GM21717 (cell line): ENCODE data around the gene ZNF546.
"Not testable (repeated sequence)": the region's sequence is repeated elsewhere in the genome, so short reads cannot be mapped to it uniquely, and the experiment has no call there.

Experiments used
- ATAC-seq: cut with Tn5 transposase; IDR thresholded peaks from one replicate; pipeline ENCODE4 v1.9.1; 2021; ENCODE audit warnings: mild to moderate bottlenecking, moderate library complexity; ENCODE audit not compliant: unreplicated experiment

The ZNF546 gene

DNA sequence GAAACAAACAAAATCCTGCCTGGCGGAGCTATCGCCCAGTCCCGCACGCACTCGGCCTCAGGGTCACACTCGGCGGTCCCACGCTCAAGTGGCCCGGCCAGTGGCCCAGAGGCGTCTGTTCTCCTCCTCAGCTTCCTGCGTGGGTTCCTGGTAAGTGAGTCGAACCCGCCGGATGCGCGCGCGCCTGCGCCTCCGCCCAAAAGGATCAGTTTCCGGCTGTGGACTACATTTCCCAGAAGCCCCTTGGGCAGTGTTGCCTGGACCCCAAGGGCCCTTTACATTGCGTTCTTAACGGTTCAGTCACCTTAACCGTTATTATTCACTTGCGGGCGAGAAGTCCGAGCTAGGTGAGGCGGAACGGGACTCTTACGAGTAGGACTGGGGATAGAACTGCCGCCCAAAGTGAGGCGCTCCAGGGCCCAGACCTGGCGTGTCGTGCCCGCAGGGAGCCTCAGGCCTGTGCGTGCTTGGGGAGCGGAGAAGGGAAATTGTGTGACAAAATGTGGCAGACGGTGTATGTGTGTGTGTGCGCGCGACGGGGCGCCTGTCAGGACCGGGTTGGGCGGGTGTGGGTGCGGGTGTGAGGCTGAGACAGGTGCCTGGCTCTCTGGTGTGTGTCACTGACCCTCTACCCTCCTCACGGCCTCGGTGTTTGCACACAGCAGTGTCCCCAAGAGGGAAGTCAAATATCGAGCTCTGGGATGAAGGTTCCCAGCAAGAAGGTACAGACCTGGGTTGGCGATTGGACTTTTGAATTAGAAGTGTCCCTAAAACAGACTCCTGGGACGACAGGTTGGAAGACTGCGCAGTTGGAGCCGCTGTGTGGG lies at the start of gene ZNF546:
TSS of gene ZNF546 (plus strand) at position 250 of the 827 bp plus-strand sequence. CDS start 1,267 bp downstream, outside the sequence.
- ATAC-seq: peak; percentile 86

DNA sequence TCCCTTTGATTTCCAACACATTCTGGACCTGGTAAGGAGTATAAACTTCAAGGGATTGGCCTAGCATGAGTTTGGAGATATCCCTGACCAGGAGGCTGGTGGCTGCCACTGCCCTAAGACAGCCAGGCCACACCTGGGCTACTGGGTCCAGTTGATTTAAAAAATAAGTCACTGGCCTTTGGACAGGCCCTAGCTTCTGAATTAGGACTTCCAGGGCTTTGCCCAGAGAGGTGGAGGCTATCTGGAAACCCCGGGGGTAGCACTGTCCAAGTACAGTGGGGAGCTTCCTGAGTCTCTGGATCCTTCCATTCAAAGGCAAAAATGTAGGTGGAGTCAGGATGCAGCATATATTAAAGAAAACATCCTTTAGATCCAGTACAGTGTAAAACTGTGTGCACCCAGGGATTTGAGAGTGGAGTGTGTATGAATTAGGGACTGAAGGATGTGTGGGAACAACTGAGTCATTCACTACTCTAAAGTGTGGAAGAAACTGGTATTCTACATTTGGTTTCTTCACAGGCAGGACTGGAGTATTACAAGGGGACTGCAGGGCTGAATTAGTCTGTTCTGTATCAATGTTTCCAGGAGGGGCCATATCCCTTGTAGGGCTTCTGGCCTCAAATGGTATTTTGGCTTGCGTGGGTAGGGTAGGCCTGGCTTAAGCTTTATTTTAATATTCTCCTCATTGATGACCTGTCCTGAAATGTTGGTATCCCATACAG lies 47.7 kb upstream of the ZNF546 start:
- ATAC-seq: no peak

DNA sequence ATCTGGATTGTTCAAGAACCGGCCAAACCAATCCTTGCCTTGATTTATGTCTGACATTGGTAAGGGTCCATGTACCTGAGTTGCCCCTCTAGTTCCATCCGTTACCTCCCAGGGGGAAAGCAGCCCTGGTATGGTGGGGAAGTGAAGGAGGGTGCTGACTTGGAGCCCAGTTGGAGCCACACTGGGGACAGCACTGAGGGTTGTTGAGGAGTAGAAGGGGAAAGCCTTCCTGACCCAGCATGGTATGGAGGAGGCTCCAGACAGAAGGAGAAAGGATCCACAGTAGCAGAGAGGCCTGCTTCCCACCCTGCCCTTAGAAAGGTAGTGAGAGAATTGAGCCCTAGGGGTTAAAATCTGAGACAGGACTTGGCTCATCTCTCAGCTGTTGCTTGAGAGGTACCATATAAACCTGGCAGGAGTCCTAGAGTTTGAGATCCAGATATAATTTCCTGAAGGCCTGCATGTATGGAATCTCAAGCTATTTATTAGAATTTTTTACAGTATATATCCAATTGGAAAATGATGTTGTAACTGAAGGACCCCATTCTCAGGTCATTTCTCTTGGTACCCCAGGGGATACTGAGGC lies 45.7 kb upstream of the ZNF546 start:
- no peak for ATAC-seq

DNA sequence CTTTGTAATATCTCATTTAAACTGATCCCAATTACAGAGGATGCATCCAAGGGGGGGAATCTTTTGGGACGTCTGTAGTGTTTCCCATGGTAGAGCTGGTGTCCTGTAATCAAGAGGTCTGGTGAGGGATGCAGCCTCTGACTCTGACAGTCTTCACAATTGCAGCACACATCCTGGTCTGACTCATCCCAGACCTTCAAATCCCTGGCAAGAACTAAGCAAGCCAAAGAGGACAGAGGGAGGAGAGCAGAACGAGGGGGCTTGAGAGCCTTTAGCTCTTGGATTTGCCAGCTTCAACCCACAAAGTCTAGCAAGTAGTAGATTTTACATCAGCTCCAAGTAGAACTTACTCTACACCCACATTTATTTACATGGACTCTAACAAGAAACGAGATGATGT lies 45.2 kb upstream of the ZNF546 start:
- ATAC-seq: no peak

DNA sequence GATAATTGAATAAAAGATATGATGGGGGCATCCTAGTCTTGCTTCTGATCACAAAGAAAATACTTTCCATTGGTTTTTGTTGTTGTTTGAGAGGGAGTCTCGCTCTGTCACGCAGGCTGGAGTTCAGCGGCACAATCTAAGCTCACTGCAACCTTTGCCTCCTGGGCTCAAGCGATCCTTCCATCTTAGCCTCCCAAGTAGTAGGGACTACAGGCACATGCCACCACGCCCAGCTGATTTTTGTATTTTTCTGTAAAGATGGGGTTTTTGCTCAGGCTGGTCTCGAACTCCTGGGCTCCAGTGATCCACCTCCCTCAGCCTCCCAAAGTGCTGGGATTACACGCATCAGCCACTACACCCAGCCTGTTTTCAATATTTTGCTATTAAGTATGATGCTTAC lies 42.9 kb upstream of the ZNF546 start:
- ATAC-seq: no peak

- ATAC-seq: not testable (repeated sequence)
These were observed 39.0 kb upstream of the ZNF546 start for GRCh38 chr19:39957886-39958285.

GRCh38 chr19:39958942-39959341 lies 37.9 kb upstream of the ZNF546 start:
- ATAC-seq: not testable (repeated sequence)

- ATAC-seq: not testable (repeated sequence)
These were observed 37.5 kb upstream of the ZNF546 start for GRCh38 chr19:39959407-39959806.

DNA sequence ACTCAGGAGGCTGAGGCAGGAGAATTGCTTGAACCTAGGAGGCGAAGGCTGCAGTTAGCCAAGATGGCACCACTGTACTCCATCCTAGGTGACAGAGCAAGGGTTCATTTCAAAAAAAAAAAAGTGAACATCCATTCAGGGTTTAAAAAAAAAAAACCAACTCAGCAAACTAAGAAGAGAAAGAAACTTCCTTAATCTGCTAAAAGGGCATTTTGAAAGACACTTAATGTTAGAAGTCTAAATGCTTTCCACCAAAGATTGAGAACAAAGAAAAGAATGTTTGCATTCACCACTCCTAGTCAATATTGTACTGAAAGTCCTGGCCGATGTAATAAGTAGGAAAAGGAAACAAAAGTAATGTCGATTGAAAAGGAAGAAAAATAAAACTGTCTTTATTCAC lies 33.0 kb upstream of the ZNF546 start:
- no peak for ATAC-seq

GRCh38 chr19:39966617-39967016 lies 30.2 kb upstream of the ZNF546 start:
- no peak for ATAC-seq

DNA sequence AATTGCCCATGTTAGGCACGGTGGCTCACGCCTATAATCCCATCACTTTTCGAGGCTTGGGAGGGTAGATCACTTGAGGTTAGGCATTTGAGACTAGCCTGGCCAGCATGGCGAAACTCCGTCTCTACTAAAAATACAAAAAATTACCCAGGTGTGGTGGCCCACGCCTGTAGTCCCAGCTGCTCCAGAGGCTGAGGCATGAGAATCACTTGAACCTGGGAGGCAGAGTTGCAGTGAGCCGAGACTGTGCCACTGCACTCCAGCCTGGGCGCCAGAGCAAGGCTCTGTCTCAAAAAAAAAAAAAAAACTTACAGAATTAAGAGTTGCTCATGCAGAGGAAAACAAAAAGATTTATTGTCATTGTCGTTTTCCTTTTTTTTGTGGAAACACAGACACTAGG lies 29.3 kb upstream of the ZNF546 start:
- no peak for ATAC-seq

- no peak for ATAC-seq
These were observed 28.1 kb upstream of the ZNF546 start for GRCh38 chr19:39968789-39969188.

DNA sequence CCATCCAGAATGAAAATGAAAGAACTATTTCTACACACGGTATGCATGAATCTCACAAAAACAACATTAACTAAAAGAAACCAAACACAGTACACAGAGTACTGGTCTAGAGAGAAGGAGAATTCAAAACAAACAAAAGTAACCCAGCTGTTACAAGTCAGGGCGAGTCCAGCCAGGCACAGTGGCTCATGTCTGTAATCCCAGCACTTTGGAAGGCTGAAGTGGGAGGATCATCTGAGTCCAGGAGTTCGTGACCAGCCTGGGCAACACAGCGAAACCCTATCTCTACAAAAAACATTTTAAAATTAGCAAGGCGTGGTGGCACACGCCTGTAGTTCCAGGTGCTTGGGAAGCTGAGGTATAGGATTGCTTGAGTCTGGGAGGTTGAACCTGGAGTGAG lies 27.6 kb upstream of the ZNF546 start:
- ATAC-seq: no peak

GRCh38 chr19:39969681-39970424 lies 27.0 kb upstream of the ZNF546 start:
- ATAC-seq: no peak

DNA sequence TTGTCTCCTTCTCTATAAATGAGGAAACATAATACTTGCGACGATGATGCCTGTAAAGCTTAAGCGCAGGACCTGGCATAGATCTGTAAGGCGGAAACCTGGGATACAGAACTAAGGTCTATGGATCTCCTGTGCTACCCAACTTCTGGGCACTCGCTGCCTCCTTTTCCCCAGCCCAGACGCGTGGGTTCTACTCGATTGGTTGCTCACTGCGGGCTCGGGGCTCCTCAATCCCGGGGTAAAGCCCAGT lies 26.5 kb upstream of the ZNF546 start:
- no peak for ATAC-seq

DNA sequence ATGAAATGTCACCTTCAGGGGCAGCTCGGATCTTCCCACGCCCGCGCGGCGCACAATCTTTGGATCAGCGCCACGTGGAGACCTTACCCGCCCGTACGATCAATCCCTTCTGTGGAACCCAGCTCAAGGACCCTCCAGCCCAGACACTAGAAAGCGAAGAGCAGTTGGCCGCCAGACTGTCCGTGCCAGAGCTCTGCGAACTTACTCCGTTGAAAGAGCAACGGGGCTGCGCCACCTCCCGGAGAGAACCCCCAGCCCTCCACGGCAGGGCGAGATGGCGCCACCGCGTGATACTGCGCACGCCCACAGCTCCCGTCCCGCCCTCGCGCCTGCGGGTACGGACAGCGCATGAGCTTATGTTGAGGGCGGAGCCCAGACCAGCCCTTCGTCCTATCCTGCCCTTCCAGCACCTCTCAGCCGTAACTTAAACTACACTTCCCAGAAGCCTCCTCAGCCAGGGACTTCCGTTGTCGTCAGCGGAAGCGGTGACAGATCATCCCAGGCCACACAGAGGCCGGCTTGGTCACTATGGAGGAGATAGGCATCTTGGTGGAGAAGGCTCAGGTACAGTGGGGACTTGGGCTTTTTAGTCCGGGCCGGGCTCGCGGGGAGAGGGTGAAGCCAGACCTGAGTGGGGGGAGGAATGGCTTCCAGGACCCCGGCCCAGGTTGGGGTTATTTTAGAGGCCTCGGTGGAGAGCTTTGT lies 26.0 kb upstream of the ZNF546 start, which contains the start of gene PSMC4:
TSS of gene PSMC4 (plus strand) at position 491 of the 705 bp plus-strand sequence. CDS start at position 529, 38 bp downstream.
- peak; percentile 92 for ATAC-seq

- peak; percentile 4 for ATAC-seq
These were observed 25.4 kb upstream of the ZNF546 start for GRCh38 chr19:39971380-39972035.

DNA sequence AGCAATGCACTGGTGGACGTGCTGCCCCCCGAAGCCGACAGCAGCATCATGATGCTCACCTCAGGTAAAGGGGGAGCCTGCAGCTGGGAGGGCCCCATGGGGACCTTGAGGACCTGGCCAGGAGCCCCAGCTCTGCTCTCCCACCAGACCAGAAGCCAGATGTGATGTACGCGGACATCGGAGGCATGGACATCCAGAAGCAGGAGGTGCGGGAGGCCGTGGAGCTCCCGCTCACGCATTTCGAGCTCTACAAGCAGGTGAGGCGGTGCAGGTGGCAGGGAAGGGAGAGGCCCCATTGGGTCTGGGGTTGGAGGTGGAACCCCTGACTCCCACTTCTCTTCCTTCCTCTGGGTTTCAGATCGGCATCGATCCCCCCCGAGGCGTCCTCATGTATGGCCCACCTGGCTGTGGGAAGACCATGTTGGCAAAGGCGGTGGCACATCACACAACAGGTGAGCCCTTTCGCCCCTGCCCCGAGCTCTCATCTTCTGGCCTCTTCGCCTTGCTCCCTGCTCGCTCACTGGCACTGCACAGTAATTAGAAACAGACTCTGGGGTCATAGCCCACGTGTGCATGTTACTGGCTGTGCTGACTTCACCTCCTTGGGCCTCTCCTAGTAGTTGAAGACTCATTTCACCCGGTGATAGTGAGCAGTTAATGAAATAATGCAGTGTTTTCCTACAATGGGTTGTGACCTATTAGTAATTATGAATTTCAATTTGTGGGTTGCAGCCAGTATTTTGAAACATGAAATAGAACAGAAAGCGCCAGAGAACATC lies 22.3 kb upstream of the ZNF546 start:
- ATAC-seq: no peak

DNA sequence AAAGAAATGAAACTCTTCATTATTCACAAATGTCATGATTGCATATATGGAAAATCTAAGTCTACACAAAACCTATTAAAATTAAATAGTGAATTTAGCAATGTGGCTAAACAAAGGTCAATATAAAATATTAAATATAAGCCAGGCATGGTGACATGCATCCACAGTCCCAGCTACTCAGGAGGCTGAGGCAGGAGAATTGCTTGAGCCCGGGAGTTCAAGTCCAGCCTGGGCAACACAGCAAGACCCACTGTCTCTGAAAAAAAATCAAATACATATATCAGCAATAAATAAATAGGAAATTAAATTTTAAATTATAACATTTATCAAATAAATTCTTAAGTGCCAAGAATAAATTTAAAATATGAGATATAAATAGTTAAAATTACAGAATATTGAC lies 14.0 kb upstream of the ZNF546 start:
- no peak for ATAC-seq
